Measurements from ENCODE around the gene ARMC9. TPM values are rescaled to one million over a fixed set of nuclear protein-coding genes. Genes with fewer than 3 reads are reported as not detected.
A peak's percentile ranks its signal among the peaks of the same experiment; 100 is the strongest.

Gene ARMC9
- total RNA-seq, 1 experiment from 2014 or later: 16.4 TPM

DNA sequence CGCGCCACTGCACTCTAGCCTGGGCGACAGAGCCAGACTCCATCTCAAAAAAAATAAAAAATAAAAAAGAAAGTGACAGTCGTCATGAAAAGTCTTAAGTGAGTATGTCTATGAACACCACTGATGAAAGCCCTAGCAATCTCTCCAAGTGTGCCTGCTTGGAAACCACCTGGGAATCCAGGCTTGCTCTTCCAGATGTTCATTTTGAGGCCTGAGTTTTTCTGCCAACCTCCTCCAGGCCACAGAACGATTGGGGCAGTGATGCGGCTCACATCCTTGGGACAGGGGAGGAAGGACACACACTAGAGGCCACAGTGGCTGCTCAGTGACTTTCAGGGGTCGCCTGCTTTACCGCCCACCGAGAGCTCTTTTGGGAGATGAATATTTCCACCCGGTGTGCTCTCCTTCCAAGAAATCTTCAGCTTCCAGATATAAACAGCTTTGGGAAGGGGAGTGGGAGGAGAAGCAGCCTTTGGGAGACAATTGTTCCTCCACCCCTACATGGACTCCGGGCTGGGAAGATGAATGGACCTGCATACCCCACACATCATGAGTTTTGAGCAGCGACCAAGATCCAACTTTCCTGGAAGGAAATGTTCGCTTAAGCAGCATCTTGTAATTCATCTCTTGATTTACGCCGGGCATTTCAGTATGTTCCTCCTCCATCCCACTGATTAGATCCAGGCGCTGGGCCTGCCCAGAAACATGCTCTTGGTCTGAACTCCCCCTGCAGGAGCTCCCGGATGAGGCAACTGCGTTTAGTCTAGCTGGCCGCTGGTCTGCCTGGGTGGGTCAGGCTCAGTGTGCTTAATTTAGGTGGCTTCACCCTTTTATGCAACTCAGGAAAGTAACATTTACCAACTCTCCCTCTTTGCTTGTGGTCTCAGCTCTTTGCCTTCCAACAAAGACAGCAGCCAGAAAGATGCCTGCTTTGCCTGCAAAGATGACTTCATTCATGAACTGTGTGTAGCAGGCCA, 6.2 kb upstream of the ARMC9 start:
- no peaks in the 10 kb centered on the region for H3K9me3 ChIP-seq (ENCODE audit: control insufficient read depth in 1 of 2, insufficient read depth in 1 of 2, low read depth in 1 of 2, low read length in 2 of 2)
- intact Hi-C loops (cut with micrococcal nuclease): loop anchor here (1.0 kb wide), 1 partner anchor 88 kb away; no protein-coding TSS in a partner anchor
- no peak overlapping the region for H3K27ac ChIP-seq (ENCODE audit: low read depth, low read length)
- H3K79me2 ChIP-seq (ENCODE audit: insufficient read depth, low read length): no peaks in the 10 kb centered on the region
- no peak overlapping the region for H3K4me3 ChIP-seq (replicated peaks in 1 of 2; ENCODE audit: low read depth in 1 of 2, low read length in 2 of 2)
- TF ChIP-seq ZNF274 (IDR thresholded peaks at IDR 0.05; ENCODE audit: low read depth, low read length) (no peak), YY1 (IDR thresholded peaks at IDR 0.05; ENCODE audit: extremely low read depth, insufficient replicate concordance, low read depth, low read length) (no peak), SP1 (IDR thresholded peaks at IDR 0.05; ENCODE audit: low read depth) (no peak), EGR1 (IDR thresholded peaks at IDR 0.05; ENCODE audit: low read depth) (no peak), SRF (IDR thresholded peaks at IDR 0.05; ENCODE audit: low read depth) (no peak), POLR2A (IDR thresholded peaks at IDR 0.05; ENCODE audit: borderline replicate concordance, extremely low read depth, insufficient read depth, insufficient read length) (no peak), JUND (IDR thresholded peaks at IDR 0.05) (no peak), SIN3A (IDR thresholded peaks at IDR 0.05; ENCODE audit: low read depth) (no peak), POLR2AphosphoS5 (IDR thresholded peaks at IDR 0.05; ENCODE audit: low read depth, low read length) (no peak), CBX3 (IDR thresholded peaks at IDR 0.05; ENCODE audit: low read depth) (no peak), CEBPB (IDR thresholded peaks at IDR 0.05; ENCODE audit: low read depth) (no peak), ZFX (IDR thresholded peaks at IDR 0.05) (no peak), RAD21 (IDR thresholded peaks at IDR 0.05; ENCODE audit: low read depth) (peak; percentile 67), ELF1 (IDR thresholded peaks at IDR 0.05; ENCODE audit: borderline replicate concordance, low read depth) (no peak)
- TF ChIP-seq, protein P1, sequence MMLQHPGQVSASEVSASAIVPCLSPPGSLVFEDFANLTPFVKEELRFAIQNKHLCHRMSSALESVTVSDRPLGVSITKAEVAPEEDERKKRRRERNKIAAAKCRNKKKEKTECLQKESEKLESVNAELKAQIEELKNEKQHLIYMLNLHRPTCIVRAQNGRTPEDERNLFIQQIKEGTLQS (IDR thresholded peaks at IDR 0.05): no peak
- TF ChIP-seq, protein P2, sequence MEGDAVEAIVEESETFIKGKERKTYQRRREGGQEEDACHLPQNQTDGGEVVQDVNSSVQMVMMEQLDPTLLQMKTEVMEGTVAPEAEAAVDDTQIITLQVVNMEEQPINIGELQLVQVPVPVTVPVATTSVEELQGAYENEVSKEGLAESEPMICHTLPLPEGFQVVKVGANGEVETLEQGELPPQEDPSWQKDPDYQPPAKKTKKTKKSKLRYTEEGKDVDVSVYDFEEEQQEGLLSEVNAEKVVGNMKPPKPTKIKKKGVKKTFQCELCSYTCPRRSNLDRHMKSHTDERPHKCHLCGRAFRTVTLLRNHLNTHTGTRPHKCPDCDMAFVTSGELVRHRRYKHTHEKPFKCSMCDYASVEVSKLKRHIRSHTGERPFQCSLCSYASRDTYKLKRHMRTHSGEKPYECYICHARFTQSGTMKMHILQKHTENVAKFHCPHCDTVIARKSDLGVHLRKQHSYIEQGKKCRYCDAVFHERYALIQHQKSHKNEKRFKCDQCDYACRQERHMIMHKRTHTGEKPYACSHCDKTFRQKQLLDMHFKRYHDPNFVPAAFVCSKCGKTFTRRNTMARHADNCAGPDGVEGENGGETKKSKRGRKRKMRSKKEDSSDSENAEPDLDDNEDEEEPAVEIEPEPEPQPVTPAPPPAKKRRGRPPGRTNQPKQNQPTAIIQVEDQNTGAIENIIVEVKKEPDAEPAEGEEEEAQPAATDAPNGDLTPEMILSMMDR (IDR thresholded peaks at IDR 0.05 in 2 of 3, conservative IDR thresholded peaks at IDR 0.05 in 1 of 3; ENCODE audit: borderline replicate concordance in 1 of 3, insufficient read depth in 1 of 3, low read depth in 2 of 3, low read length in 2 of 3): peak; percentile 40 to 71 (median 63); a peak in 5 of 6 replicates
- TF ChIP-seq, protein P3, sequence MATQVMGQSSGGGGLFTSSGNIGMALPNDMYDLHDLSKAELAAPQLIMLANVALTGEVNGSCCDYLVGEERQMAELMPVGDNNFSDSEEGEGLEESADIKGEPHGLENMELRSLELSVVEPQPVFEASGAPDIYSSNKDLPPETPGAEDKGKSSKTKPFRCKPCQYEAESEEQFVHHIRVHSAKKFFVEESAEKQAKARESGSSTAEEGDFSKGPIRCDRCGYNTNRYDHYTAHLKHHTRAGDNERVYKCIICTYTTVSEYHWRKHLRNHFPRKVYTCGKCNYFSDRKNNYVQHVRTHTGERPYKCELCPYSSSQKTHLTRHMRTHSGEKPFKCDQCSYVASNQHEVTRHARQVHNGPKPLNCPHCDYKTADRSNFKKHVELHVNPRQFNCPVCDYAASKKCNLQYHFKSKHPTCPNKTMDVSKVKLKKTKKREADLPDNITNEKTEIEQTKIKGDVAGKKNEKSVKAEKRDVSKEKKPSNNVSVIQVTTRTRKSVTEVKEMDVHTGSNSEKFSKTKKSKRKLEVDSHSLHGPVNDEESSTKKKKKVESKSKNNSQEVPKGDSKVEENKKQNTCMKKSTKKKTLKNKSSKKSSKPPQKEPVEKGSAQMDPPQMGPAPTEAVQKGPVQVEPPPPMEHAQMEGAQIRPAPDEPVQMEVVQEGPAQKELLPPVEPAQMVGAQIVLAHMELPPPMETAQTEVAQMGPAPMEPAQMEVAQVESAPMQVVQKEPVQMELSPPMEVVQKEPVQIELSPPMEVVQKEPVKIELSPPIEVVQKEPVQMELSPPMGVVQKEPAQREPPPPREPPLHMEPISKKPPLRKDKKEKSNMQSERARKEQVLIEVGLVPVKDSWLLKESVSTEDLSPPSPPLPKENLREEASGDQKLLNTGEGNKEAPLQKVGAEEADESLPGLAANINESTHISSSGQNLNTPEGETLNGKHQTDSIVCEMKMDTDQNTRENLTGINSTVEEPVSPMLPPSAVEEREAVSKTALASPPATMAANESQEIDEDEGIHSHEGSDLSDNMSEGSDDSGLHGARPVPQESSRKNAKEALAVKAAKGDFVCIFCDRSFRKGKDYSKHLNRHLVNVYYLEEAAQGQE (IDR thresholded peaks at IDR 0.05; ENCODE audit: low read depth): no peak
- H3K4me2 ChIP-seq (ENCODE audit: low read length): no peak overlapping the region
- POLR2A ChIA-PET: no interaction called here
- no peak for DNase-seq (ENCODE audit: low read depth, low spot score)
- H3K9ac ChIP-seq (ENCODE audit: low read length): no peak overlapping the region
- no peaks in the 10 kb centered on the region for H3K4me1 ChIP-seq (ENCODE audit: control insufficient read depth in 1 of 2, insufficient read depth in 2 of 2, low read length in 2 of 2)
- CTCF ChIA-PET: interaction anchor here (0.7 to 1.4 kb wide), 2 partner anchors 10 to 88 kb away, joined by 3 to 12 read pairs; no protein-coding TSS in a partner anchor
- H4K20me1 ChIP-seq (ENCODE audit: insufficient read depth): no peaks in the 10 kb centered on the region
- no peaks in the 10 kb centered on the region for H3K27me3 ChIP-seq (ENCODE audit: insufficient read depth, low read length)
- no TSS peak for BruUV-seq (replicated peaks)
- H2AFZ ChIP-seq (ENCODE audit: low read depth, low read length, poor library complexity, severe bottlenecking): peak overlapping the region; percentile 78
- no peaks in the 10 kb centered on the region for H3K36me3 ChIP-seq (ENCODE audit: control insufficient read depth in 1 of 2, insufficient read depth in 2 of 2, low read length in 2 of 2)
- ATAC-seq: peak; percentile 97
- RAD21 ChIA-PET (ENCODE audit: low non-redundant PET in 1 of 2, low total read pairs in 2 of 2, uncharacterized antibody in 2 of 2, unreplicated experiment in 2 of 2): interaction anchor here in 1 of 2 experiments (0.8 kb wide), 1 partner anchor 88 kb away, joined by 4 read pairs; no protein-coding TSS in a partner anchor
- H3K9me2 ChIP-seq (ENCODE audit: insufficient read depth): no peaks in the 10 kb centered on the region
